Keratinocyte (primary cell): ENCODE data around the gene GRPEL1. TPM values are rescaled to one million over a fixed set of nuclear protein-coding genes. Genes with fewer than 3 reads are reported as not detected.

ENCODE experiments used
- DNase-seq: peaks from one replicate; pipeline ENCODE4 v3.0.0-alpha.2; 2011; ENCODE audit warnings: low read depth, missing footprints, low spot score
- FAIRE-seq: peaks from 2 replicates; lab custom pipeline; 2011; peaks lifted over from hg19 to GRCh38; lab: Jason Lieb, UNC
- H2AFZ ChIP-seq: 2 replicates; pipeline ENCODE4 v1.6.0; 2012; ENCODE audit warnings: low read length, control low read depth, inconsistent platforms; ENCODE audit not compliant: control insufficient read depth
- H3K27ac ChIP-seq: 2 replicates; pipeline ENCODE4 v1.5.1; 2011; ENCODE audit warnings: low read length; ENCODE audit not compliant: control insufficient read depth, insufficient read depth
- H3K27me3 ChIP-seq: 3 replicates; pipeline ENCODE4 v1.6.0; 2011; ENCODE audit warnings: low read length; ENCODE audit not compliant: control insufficient read depth, insufficient read depth; ENCODE audit errors: extremely low read depth
- H3K36me3 ChIP-seq, 2 experiments: 2 replicates in 1 of 2; 3 replicates in 1 of 2; pipeline ENCODE4 v1.5.1; 2011; ENCODE audit warnings: low read length in 2 of 2, mild to moderate bottlenecking in 1 of 2; ENCODE audit not compliant: control insufficient read depth in 2 of 2, insufficient read depth in 2 of 2; ENCODE audit errors: extremely low read depth in 1 of 2
- H3K4me1 ChIP-seq: 3 replicates; pipeline ENCODE4 v1.5.1; 2011; ENCODE audit warnings: low read length; ENCODE audit not compliant: control insufficient read depth, insufficient read depth; ENCODE audit errors: extremely low read depth
- H3K4me2 ChIP-seq: 3 replicates; pipeline ENCODE4 v1.6.0; 2011; ENCODE audit warnings: low read depth, low read length; ENCODE audit not compliant: control insufficient read depth, insufficient read depth; ENCODE audit errors: extremely low read depth
- H3K4me3 ChIP-seq, 3 experiments: fragments of 200-600 bp in 1 of 3; sonication (generic) in 1 of 3; 2 replicates in 2 of 3; 3 replicates in 1 of 3; pipeline ENCODE4 v1.5.1; 2011 to 2016; ENCODE audit warnings: low read length in 3 of 3, mild to moderate bottlenecking in 3 of 3, control low read depth in 2 of 3, inconsistent platforms in 1 of 3, low read depth in 1 of 3, mixed read lengths in 1 of 3, mixed run types in 1 of 3, moderate library complexity in 1 of 3; ENCODE audit not compliant: control insufficient read depth in 2 of 3, insufficient read depth in 2 of 3; ENCODE audit errors: extremely low read depth in 1 of 3
- H3K79me2 ChIP-seq: 2 replicates; pipeline ENCODE4 v1.6.0; 2012; ENCODE audit warnings: low read length; ENCODE audit not compliant: control insufficient read depth, insufficient read depth
- H3K9ac ChIP-seq: 3 replicates; pipeline ENCODE4 v1.6.0; 2011; ENCODE audit warnings: low read length; ENCODE audit not compliant: control insufficient read depth, insufficient read depth; ENCODE audit errors: extremely low read depth
- H3K9me1 ChIP-seq: 3 replicates; pipeline ENCODE4 v1.6.0; 2011; ENCODE audit warnings: low read length; ENCODE audit not compliant: control insufficient read depth, insufficient read depth; ENCODE audit errors: extremely low read depth
- H3K9me3 ChIP-seq: 2 replicates; pipeline ENCODE4 v1.5.1; 2012; ENCODE audit warnings: low read depth, low read length; ENCODE audit not compliant: control insufficient read depth
- H4K20me1 ChIP-seq: 3 replicates; pipeline ENCODE4 v1.6.0; 2011; ENCODE audit warnings: low read length; ENCODE audit not compliant: control insufficient read depth, insufficient read depth; ENCODE audit errors: extremely low read depth
- EZH2 ChIP-seq: IDR thresholded peaks from one replicate; pipeline ENCODE4 v1.6.1; 2012; ENCODE audit warnings: inconsistent platforms, mild to moderate bottlenecking, low read length, moderate library complexity
- dilution Hi-C: fragments of 300-500 bp; cut with MboI; formaldehyde crosslinking; loops from one replicate; pipeline ENCODE4 v1.7.0; 2020; ENCODE audit warnings: low sequenced_read_pairs; ENCODE audit not compliant: extremely low pct_ligation_motif_present
- polyA plus RNA-seq, 5 experiments: library from polyadenylated mRNA; depleted of rRNA in 3 of 5; stranded (reverse) in 3 of 5; stranded (forward) in 1 of 5; unstranded in 1 of 5; fragments of >200 nt; gene quantifications; 1 replicate in 1 of 5; 2 replicates in 3 of 5; 3 replicates in 1 of 5; pipeline versions ENCODE4 v1.2.1 to v1.2.3, GENCODE V29; 2011 to 2012; ENCODE audit warnings: missing spikeins in 2 of 5, low read depth in 1 of 5, low replicate concordance in 1 of 5
- TF ChIP-seq, protein P1 (sequence below), 3 experiments: IDR thresholded peaks in 1 of 3; conservative IDR thresholded peaks in 1 of 3; optimal IDR thresholded peaks in 1 of 3; 2 replicates in 2 of 3; 3 replicates in 1 of 3; pipeline versions ENCODE3 to v1.5.1; 2011; ENCODE audit warnings: low read length in 3 of 3, mild to moderate bottlenecking in 3 of 3, moderate library complexity in 2 of 3, control low read depth in 1 of 3, inconsistent platforms in 1 of 3; ENCODE audit not compliant: insufficient read depth in 2 of 3; ENCODE audit errors: extremely low read depth in 1 of 3

GRPEL1 gene
- polyA plus RNA-seq, 1 donor (not counting 4 experiments of a cell fraction or from before 2014, with no cell fraction given), result 59.1 TPM

DNA sequence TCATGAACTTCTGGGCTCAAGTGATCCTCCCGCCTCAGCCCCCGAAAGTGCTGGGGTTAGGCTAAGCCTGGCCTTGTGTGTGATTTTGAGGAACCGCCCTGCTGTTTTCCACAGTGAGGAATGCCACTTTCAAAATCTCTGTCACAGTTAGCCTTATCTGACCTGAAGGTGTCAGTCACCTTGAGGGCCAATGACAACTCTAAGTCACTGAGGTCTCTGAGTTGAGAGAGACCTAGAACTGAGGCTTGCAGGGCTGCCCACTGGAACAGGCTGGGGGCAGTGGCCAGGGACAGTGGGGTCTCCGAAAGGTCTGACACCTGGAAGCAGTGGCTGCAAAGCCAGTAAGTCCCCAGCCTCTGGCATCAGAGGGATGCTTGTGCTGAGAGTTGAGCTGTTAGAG lies 18.6 kb downstream of the GRPEL1 start:
- peaks cover 2% of the 10 kb centered on the region for H3K9me1 ChIP-seq
- H3K4me3 ChIP-seq, result no peak overlapping the region
- H3K27ac ChIP-seq, result no peak overlapping the region
- H3K4me2 ChIP-seq, result no peak overlapping the region
- no peaks in the 10 kb centered on the region for H3K9me3 ChIP-seq
- FAIRE-seq (no peak), DNase-seq (no peak)
- H3K36me3 ChIP-seq, result peaks cover 6 to 19% of the 10 kb centered on the region in 2 experiments
- H3K27me3 ChIP-seq, result no peaks in the 10 kb centered on the region
- peaks cover 7% of the 10 kb centered on the region for H4K20me1 ChIP-seq
- no peak overlapping the region for H2AFZ ChIP-seq
- no peak overlapping the region for H3K9ac ChIP-seq
- peaks cover 72% of the 10 kb centered on the region for H3K79me2 ChIP-seq
- H3K4me1 ChIP-seq, result peaks cover 9% of the 10 kb centered on the region
- dilution Hi-C loops, result no loop called here
- TF ChIP-seq, protein P1, sequence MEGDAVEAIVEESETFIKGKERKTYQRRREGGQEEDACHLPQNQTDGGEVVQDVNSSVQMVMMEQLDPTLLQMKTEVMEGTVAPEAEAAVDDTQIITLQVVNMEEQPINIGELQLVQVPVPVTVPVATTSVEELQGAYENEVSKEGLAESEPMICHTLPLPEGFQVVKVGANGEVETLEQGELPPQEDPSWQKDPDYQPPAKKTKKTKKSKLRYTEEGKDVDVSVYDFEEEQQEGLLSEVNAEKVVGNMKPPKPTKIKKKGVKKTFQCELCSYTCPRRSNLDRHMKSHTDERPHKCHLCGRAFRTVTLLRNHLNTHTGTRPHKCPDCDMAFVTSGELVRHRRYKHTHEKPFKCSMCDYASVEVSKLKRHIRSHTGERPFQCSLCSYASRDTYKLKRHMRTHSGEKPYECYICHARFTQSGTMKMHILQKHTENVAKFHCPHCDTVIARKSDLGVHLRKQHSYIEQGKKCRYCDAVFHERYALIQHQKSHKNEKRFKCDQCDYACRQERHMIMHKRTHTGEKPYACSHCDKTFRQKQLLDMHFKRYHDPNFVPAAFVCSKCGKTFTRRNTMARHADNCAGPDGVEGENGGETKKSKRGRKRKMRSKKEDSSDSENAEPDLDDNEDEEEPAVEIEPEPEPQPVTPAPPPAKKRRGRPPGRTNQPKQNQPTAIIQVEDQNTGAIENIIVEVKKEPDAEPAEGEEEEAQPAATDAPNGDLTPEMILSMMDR (optimal IDR thresholded peaks at IDR 0.05 in 1 of 3, IDR thresholded peaks at IDR 0.05 in 1 of 3, conservative IDR thresholded peaks at IDR 0.05 in 1 of 3; ENCODE audit: extremely low read depth in 1 of 3, insufficient read depth in 2 of 3, low read length in 3 of 3), result no peak
- no peak for TF ChIP-seq EZH2

GRCh38 chr4:7048642-7049041 lies 19.2 kb downstream of the GRPEL1 start:
- Histone ChIP-seq H3K79me2 (peaks cover 78% of the 10 kb centered on the region), H3K9me1 (peaks cover 2% of the 10 kb centered on the region), H3K27ac (no peak overlapping the region), H4K20me1 (peaks cover 7% of the 10 kb centered on the region), H2AFZ (no peak overlapping the region), H3K9me3 (no peaks in the 10 kb centered on the region), H3K27me3 (no peaks in the 10 kb centered on the region), H3K36me3 (peaks cover 3 to 17% of the 10 kb centered on the region in 2 experiments), H3K9ac (no peak overlapping the region), H3K4me3 (no peak overlapping the region), H3K4me2 (no peak overlapping the region), H3K4me1 (peaks cover 9% of the 10 kb centered on the region)
- no peak for FAIRE-seq
- DNase-seq, result no peak
- TF ChIP-seq EZH2, result no peak
- TF ChIP-seq, protein P1 (optimal IDR thresholded peaks at IDR 0.05 in 1 of 3, IDR thresholded peaks at IDR 0.05 in 1 of 3, conservative IDR thresholded peaks at IDR 0.05 in 1 of 3; ENCODE audit: extremely low read depth in 1 of 3, insufficient read depth in 2 of 3, low read length in 3 of 3), result no peak
- dilution Hi-C loops, result no loop called here
